Epithelial cell of umbilical artery (primary cell): ENCODE data around the gene FAM24B. TPM values are rescaled to one million over a fixed set of nuclear protein-coding genes. Genes with fewer than 3 reads are reported as not detected.

Experiments
- total RNA-seq: library from RNA; depleted of rRNA; stranded (reverse); fragments of >200 nt; gene quantifications from 2 replicates; pipeline ENCODE4 v1.2.3, GENCODE V29; 2014

The FAM24B gene
- 7.5 and 12.2 TPM in 2 replicates for total RNA-seq

GRCh38 chr10:122879339-122880273, at the start of gene FAM24B:
TSS of gene FAM24B (minus strand) at chr10:122879581. CDS start at chr10:122850515, 29,066 bp downstream.

GRCh38 chr10:122910310-122910709, 30.9 kb upstream of the FAM24B start, which contains the start of gene FAM24A:
TSS of gene FAM24A (plus strand) at chr10:122910610. CDS start at chr10:122911635, 1,025 bp downstream.

GRCh38 chr10:122845783-122846332, 33.5 kb downstream of the FAM24B start, which contains the start of gene CUZD1:
TSS of gene CUZD1 (minus strand) at chr10:122845857. CDS start at chr10:122845843, 14 bp downstream.

Other genes starting within 250 kb of the FAM24B start
- not detected in 2 replicates for gene C10orf120, start 179.7 kb downstream of the FAM24B start, total RNA-seq
- 0.91 and 0.97 TPM in 2 replicates for gene CUZD1, start 33.7 kb downstream of the FAM24B start, total RNA-seq
- gene FAM24A, start 31.0 kb upstream of the FAM24B start, total RNA-seq, result not detected in 2 replicates
- 12.3 and 13.2 TPM in 2 replicates for gene C10orf88, start 74.6 kb upstream of the FAM24B start, total RNA-seq
- 2.9 and 5.2 TPM in 2 replicates for gene PSTK, start 100.8 kb upstream of the FAM24B start, total RNA-seq
- gene IKZF5, start 129.2 kb upstream of the FAM24B start, total RNA-seq, result 1.9 and 6.8 TPM in 2 replicates
- 4.9 and 6.5 TPM in 2 replicates for gene ACADSB, start 129.4 kb upstream of the FAM24B start, total RNA-seq